ENCODE data around the gene LCP2.
"Not testable (repeated sequence)": the region's sequence is repeated elsewhere in the genome, so short reads cannot be mapped to it uniquely, and the experiment has no call there.

The LCP2 gene

GRCh38 chr5:170246126-170246870 lies 51.3 kb downstream of the LCP2 start:
- no peak for DNase-seq

GRCh38 chr5:170245436-170245835 lies 52.1 kb downstream of the LCP2 start:
- not testable (repeated sequence) for DNase-seq

- DNase-seq, result no peak
These were observed 59.0 kb downstream of the LCP2 start for GRCh38 chr5:170238456-170239196.

- DNase-seq, result no peak
These were observed 61.4 kb downstream of the LCP2 start for GRCh38 chr5:170235876-170236864.

GRCh38 chr5:170233358-170233892 lies 64.2 kb downstream of the LCP2 start:
- no peak for DNase-seq

- DNase-seq, result no peak
These were observed 64.8 kb downstream of the LCP2 start, which contains the start of gene C5orf58 for GRCh38 chr5:170232786-170233185. TSS of gene C5orf58 (plus strand) at chr5:170232985. CDS start at chr5:170234977, 1,992 bp downstream.

- DNase-seq, result no peak
These were observed 68.7 kb downstream of the LCP2 start for GRCh38 chr5:170228762-170229435.

- no peak for DNase-seq
These were observed 70.9 kb downstream of the LCP2 start for GRCh38 chr5:170226661-170227060.

- no peak for DNase-seq
These were observed 71.4 kb downstream of the LCP2 start for GRCh38 chr5:170226129-170226615.

- peak; percentile 88 for DNase-seq
These were observed 72.0 kb downstream of the LCP2 start for GRCh38 chr5:170225326-170226128.

- no peak for DNase-seq
These were observed 73.7 kb downstream of the LCP2 start for GRCh38 chr5:170223906-170224305.

GRCh38 chr5:170223360-170223759 lies 74.2 kb downstream of the LCP2 start:
- DNase-seq, result no peak

GRCh38 chr5:170221327-170221741 lies 76.2 kb downstream of the LCP2 start:
- no peak for DNase-seq

- DNase-seq, result no peak
These were observed 77.4 kb downstream of the LCP2 start for GRCh38 chr5:170220191-170220590.

GRCh38 chr5:170219615-170220014 lies 78.0 kb downstream of the LCP2 start:
- no peak for DNase-seq

- no peak for DNase-seq
These were observed 78.9 kb downstream of the LCP2 start for GRCh38 chr5:170218726-170219125.

GRCh38 chr5:170217831-170218230 lies 79.7 kb downstream of the LCP2 start:
- no peak for DNase-seq

GRCh38 chr5:170216257-170216864 lies 81.2 kb downstream of the LCP2 start:
- no peak for DNase-seq

- no peak for DNase-seq
These were observed 85.8 kb downstream of the LCP2 start for GRCh38 chr5:170211575-170212334.

- DNase-seq, result no peak
These were observed 90.6 kb downstream of the LCP2 start for GRCh38 chr5:170206958-170207357.

Data from CD4-positive, alpha-beta T cell treated with Interleukin-6 for 4 hours (primary cell).